Stimulated activated CD4-positive, alpha-beta T cell treated with anti-CD3 and anti-CD28 coated beads, Interleukin-12 subunit alpha, Interleukin-12 subunit beta, amount 100 ng/mL, for 48 hours (primary cell): ENCODE data around the gene MCEE.
"Not testable (repeated sequence)": the region's sequence is repeated elsewhere in the genome, so short reads cannot be mapped to it uniquely, and the experiment has no call there.

Experiments
- DNase-seq, 3 donors: peaks; one replicate each; pipeline ENCODE4 v3.0.0-alpha.2; 2020; ENCODE audit warnings: low read depth in 2 of 3, low spot score in 1 of 3

MCEE gene

GRCh38 chr2:71129114-71129901 lies 721 bp downstream of the MCEE start:
- DNase-seq, result no peak

GRCh38 chr2:71126957-71127356 lies 3.1 kb downstream of the MCEE start:
- no peak for DNase-seq

DNA sequence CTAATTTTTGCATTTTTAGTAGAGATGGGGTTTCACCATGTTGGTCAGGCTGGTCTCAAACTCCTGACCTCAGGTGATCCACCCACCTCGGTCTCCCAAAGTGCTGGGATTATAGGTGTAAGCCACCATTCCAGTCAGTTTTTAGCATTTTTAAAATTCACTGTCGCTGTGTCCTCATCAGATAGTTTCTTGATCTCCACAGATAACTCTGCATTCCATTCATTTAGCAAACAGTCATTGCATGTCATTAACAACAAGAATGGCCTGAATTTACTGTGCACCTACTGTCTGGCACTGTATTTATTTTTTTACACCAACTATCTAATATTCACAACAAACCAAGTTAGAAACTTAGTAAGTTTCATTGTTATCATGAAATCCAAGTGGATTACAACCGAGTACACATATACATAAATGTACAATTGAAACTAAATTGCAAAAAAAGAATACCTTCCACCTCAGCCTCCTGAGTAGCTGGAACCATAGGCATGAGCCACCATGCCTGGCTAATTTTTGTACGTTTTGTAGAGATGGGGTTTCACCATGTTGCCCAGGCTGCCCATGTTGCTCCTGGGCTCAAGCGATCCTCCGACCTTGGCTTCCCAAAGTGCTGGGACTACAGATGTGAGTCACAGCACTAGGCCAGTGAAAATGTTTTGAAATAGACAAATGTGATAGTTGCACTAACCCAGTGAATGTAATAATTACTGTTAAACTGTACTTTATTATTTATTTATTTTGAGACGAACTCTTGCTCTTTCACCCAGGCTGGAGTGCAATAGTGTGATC lies 4.3 kb downstream of the MCEE start:
- no peak for DNase-seq

DNA sequence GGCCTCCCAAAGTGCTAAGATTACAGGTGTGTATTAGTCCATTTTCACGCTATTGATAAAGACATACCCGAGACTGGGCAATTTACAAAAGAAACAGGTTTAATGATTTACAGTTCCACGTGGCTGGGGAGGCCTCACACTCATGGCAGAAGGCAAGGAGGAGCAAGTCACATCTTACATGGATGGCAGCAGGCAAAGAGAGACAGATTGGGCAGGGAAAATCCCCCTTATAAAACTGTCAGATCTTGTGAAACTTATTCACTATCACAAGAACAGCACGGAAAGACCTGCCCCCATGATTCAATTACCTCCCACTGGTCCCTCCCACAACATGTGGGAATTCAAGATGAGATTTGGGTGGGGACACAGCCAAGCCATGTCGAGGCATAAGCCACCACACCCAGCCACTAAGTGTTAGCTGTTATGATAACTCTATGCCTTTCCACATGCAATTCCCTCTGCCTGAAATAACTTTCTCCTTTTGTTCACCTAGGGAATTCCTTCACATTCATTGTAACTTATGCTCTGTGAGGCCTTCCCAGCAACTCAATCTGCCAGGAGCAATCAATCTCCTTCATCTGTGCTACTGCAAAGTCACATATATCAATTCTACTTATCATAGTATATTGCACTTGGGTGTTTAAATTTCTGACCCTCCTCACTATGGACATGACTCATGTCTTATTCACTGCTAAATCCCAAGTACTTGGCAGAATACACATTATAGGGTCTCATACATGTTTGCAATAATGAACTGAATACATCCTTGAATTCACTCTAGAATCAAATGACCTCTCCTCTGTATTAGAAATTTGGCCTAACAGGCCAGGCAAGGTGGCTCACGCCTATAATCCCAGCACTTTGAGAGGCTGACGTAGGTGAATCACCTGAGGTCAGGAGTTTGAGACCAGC lies 7.4 kb downstream of the MCEE start:
- DNase-seq, result no peak

- no peak for DNase-seq
Observed at GRCh38 chr2:71121479-71121878, 8.6 kb downstream of the MCEE start.

GRCh38 chr2:71120195-71120594 lies 9.8 kb downstream of the MCEE start:
- DNase-seq, result no peak

DNA sequence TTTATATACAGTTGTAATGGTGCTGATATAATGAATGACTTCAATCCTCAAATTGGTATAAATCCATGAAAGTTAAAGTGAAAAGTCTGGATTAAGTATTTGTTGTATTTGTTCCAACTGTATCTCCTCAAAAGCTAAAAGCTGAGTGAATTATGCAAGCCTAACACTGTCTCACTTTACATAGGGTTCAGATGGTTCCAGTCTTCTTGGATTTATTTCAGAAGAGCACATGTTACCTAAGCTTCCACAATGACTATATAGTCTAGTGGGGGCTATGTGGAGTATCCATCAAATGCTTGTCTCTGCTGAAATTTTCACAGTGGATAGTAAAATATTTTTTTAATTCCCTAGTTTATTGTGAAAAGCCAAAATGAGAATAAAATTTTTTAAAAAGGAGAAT lies 13.0 kb downstream of the MCEE start:
- no peak for DNase-seq

- DNase-seq, result no peak
Observed at GRCh38 chr2:71113843-71114242, 16.2 kb downstream of the MCEE start.

DNA sequence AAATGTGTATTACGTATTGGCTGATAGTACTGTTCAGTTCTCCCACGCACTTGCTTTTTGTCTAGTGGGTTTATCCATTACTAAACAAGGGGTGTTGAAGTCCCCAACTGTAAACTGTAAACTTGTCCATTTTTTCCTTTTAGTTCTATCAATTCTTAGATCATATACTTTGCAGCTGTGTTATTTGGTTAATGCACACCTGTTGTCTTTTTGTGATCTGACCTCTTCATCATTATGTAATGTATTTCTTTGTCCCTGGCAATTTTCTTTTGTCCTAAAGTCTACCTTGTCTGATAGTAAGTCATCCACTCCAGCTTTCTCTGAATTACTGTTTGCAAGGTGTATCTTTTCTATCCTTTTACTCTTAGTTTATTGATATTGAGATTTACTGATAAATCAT lies 21.9 kb downstream of the MCEE start:
- DNase-seq, result no peak

- DNase-seq, result not testable (repeated sequence)
Observed at GRCh38 chr2:71106463-71106862, 23.6 kb downstream of the MCEE start.

DNA sequence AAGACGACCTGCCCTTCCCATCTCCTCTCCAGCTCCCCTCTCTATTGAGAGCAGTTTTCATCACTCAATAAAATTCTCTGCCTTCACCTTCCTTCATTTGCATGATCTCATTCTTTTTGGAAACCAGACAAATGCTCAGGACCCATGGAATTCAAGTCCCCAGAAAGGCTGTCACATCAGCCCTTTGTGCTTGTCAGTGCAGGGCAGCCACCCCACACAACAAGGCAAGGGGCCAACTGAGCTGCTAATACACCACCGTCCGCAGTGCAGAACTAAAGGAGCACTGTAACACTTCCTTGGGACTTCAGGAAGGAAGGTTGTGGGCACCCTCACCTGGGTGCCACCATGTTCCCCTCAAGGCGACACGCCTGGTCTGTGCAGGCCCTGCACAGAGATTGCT lies 26.2 kb downstream of the MCEE start:
- no peak for DNase-seq

GRCh38 chr2:71102981-71103681 lies 26.9 kb downstream of the MCEE start:
- no peak for DNase-seq

DNA sequence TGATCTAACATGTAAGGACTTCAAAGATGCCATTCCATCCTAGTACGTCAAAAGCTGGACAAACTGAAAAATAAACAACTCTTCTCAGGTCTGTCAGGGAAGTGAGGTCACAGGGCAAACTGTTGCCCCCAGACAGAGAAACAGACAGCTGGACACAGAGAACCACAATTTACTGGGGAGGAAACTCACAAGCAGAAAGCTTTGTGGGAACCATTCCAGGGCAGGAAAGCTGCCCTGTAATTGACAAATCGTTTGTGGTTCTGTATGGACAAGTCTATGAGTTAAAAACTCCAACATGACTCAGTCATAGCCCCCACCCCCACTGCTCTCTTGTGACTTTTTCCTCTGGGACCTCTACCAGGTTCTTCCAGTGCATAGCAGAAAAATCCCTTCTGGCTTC lies 28.4 kb downstream of the MCEE start:
- no peak for DNase-seq

DNA sequence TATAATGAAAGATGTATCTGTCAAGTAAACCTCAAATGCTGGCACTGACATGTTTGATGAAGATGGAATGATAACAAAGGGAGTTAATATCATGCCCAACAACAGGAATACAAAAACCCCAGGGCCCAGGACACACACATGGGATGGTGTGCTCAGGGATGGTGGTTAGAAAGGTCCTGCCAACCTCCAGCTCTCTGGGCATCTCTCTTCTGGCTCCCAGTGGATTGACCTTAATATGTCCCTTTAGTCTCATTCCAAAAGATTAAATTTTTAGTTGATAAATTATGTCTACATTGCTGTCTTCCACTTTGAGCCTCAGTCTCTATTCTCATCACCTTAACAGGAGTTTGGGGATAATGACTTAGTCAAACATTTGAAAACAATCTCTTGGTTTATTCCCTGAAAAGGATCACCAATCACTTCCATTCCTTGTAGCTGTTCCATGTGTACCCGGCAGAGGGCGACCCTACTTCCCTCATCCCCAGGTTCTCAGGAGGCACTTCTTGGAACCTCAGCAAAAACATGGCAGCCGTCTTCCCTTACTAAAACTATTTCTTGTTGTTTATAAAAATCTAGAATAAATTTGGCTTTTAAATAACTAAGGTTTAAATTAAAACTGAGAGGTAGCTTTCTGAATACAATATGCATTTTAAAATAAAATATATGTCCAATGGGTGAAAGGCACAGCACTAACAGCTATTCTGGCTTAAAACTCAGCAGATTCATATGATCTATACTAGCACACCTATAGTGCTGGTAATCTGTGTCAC lies 29.6 kb downstream of the MCEE start:
- DNase-seq, result peak; percentile 25 to 47 (median 43)

DNA sequence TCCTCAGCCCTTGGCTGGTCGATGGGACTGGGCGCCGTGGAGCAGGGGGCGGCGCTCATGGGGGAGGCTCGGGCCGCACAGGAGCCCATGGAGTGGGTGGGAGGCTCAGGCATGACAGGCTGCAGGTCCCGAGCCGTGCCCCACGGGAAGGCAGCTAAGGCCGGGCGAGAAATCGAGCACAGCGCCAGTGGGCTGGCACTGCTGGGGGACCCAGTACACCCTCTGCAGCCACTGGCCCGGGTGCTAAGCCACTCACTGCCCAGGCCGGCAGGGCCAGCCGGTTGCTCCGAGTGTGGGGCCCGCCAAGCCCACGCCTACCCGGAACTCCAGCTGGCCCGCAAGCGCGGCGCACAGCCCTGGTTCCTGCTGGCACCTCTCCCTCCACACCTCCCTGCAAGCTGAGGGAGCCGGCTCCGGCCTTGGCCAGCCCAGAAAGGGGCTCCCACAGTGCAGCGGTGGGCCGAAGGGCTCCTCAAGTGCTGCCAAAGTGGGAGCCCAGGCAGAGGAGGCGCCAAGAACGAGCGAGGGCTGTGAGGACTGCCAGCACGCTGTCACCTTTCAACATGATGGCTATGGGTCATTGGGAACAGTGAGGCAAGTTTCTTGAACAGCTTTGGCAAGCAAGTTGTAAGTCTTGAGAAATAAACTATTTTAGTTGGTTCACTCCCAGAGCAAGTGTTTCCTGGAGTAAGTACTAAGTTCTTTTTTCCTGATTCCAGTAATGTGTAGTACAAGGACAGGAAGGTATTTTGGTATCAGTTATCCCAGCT lies 37.4 kb downstream of the MCEE start:
- DNase-seq, result not testable (repeated sequence)

DNA sequence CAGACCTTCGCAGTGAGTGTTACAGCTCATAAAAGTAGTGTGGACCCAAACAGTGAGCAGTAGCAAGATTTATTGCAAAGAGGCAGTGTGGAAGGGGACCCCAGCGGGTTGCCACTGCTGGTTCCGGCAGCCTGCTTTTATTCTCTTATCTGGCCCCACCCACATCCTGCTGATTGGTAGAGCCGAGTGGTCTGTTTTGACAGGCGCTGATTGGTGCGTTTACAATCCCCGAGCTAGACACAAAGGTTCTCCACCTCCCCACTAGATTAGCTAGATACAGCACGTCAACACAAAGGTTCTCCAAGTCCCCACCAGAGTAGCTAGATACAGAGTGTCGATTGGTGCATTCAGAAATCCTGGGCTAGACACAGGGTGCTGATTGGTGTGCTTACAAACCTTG lies 38.2 kb downstream of the MCEE start:
- not testable (repeated sequence) for DNase-seq

DNA sequence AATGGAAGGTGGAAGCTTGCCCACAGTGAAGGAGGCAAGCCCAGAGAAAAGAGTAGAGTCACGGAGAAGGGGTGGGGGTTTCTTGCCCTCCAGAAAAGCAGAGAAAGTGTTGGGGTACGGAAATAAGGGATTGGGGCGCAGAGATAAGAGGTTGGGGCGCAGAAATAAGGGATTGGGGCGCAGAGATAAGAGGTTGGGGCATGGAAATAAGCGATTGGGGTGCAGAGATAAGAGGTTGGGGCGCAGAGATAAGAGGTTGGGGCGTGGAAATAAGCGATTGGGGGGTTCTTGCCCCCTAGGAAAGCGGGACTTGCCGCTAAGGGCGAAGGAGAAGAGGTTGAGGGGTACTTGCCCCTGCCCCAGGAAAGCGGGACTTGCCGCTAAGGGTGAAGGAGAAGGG lies 40.6 kb downstream of the MCEE start:
- not testable (repeated sequence) for DNase-seq

DNA sequence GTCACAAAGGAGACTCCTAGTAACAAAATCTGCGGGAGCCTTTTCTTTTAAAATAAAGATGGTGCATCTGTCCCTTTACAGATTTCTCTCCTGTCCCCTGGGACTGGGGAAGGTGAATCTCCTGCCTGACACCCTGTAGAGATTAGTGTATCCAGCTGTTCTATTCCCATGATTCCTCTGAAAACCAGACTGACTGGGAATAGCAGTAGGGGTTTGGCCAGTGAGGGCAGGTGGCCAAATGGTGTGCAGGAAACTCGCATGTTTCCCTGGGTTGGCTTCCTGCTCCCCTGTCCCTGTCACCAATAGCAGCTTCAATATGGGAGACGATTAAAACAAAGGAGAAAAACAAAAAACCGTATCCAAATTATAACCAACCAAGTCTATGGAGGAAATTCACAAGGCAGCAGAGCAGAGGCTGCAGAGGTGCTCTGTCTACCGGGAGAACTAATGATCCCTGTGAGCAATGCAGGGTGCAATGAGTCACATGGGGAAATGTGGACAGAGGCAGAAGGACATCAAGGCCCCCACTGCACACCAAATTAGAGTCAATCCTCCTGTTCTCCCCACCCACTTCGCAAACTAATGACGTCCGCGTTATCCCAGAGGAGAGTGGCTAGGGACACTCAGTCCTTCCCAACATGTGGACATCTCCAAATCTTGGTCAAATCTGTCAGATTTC lies 44.6 kb downstream of the MCEE start:
- DNase-seq, result not testable (repeated sequence)
